Stimulated activated naive B cell treated with anti-CD40 and anti-IgM and Interleukin-4, amounts not matched to agents 10 μg/mL and 1 μg/mL and 100 μg/mL, for 72 hours (primary cell): Measurements from ENCODE around the gene COG2.
"Not testable (repeated sequence)": the region's sequence is repeated elsewhere in the genome, so short reads cannot be mapped to it uniquely, and the experiment has no call there.

ENCODE experiments used
- ATAC-seq, 2 donors: fragments of 150-1000 bp; cut with Tn5 transposase; replicated peaks; 2 replicates each; pipeline ENCODE4 v1.10.0; 2021; ENCODE audit warnings: moderate library complexity in 1 of 2
- DNase-seq: peaks from one replicate; pipeline ENCODE4 v3.0.0; 2021
- H3K27ac Mint-ChIP-seq: one replicate; pipeline ENCODE4 v1.8.0; 2022; ENCODE audit warnings: mild to moderate bottlenecking, mixed read lengths
- H3K27me3 Mint-ChIP-seq, 2 donors: one replicate each; pipeline ENCODE4 v1.8.0; 2022; ENCODE audit warnings: mixed read lengths in 2 of 2
- H3K36me3 Mint-ChIP-seq, 2 donors: one replicate each; pipeline ENCODE4 v1.8.0; 2022; ENCODE audit warnings: mixed read lengths in 2 of 2, mild to moderate bottlenecking in 1 of 2
- H3K4me1 Mint-ChIP-seq, 2 donors: one replicate each; pipeline ENCODE4 v1.8.0; 2022; ENCODE audit warnings: mixed read lengths in 2 of 2, mild to moderate bottlenecking in 1 of 2
- H3K4me3 Mint-ChIP-seq, 2 donors: one replicate each; pipeline ENCODE4 v1.8.0; 2022; ENCODE audit warnings: mild to moderate bottlenecking in 2 of 2, mixed read lengths in 2 of 2, moderate library complexity in 1 of 2
- H3K9me3 Mint-ChIP-seq, 2 donors: one replicate each; pipeline ENCODE4 v1.8.0; 2022; ENCODE audit warnings: mixed read lengths in 2 of 2, mild to moderate bottlenecking in 1 of 2

The COG2 gene

DNA sequence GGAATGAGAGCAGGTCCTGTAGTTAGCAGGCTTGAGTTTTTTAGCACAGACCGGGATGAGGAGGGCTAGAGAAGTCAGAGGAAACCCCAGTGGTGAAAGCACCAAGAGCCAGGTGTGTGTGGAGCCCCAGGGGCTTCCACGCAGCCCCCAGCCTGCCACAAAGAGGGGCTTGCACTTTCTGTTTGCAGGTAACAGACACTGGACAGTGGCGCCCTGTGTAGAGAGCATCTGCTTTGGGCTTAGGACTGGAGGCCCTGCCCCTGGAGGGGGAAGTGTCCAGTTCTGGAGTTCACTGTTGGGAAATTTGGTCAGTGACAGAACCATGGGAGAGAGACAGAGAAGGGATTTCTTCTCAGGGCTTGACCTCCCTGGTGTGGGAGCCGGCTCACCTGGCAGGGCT is 52.2 kb downstream of the COG2 start:
- H3K9me3 Mint-ChIP-seq = no peaks in the 10 kb centered on the region
- no peaks in the 10 kb centered on the region for H3K4me1 Mint-ChIP-seq
- peaks cover 0 to 7% of the 10 kb centered on the region in 2 donors for H3K27me3 Mint-ChIP-seq
- H3K4me3 Mint-ChIP-seq = no peak overlapping the region
- DNase-seq = no peak
- peaks cover 23 to 31% of the 10 kb centered on the region in 2 donors for H3K36me3 Mint-ChIP-seq
- peak overlapping the region; percentile 80 for H3K27ac Mint-ChIP-seq
- no peak for ATAC-seq

DNA sequence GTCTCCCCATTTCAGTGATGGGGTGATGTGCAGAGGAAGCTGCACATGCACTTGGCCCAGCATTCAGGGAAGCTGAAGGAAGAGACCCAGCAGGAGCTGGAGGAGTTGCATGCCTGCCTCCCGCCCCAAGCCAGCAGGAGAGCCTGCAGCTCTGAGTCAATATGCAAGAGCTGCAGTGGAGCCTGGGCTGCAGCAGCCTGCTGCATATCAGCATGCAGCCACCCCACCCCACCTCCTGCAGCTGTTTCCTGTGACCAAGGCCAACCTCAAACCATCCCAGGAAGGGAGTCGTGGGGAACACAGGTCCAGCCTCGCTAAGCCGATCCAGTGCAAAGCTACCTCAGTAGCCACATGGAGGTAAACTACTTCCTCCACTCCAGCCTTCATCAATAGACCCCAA is 52.7 kb downstream of the COG2 start:
- H3K4me3 Mint-ChIP-seq = no peak overlapping the region
- no peak overlapping the region for H3K27ac Mint-ChIP-seq
- H3K9me3 Mint-ChIP-seq = no peaks in the 10 kb centered on the region
- peaks cover 20 to 25% of the 10 kb centered on the region in 2 donors for H3K36me3 Mint-ChIP-seq
- peaks cover 0 to 9% of the 10 kb centered on the region in 2 donors for H3K27me3 Mint-ChIP-seq
- no peaks in the 10 kb centered on the region for H3K4me1 Mint-ChIP-seq
- DNase-seq (no peak), ATAC-seq (no peak)

DNA sequence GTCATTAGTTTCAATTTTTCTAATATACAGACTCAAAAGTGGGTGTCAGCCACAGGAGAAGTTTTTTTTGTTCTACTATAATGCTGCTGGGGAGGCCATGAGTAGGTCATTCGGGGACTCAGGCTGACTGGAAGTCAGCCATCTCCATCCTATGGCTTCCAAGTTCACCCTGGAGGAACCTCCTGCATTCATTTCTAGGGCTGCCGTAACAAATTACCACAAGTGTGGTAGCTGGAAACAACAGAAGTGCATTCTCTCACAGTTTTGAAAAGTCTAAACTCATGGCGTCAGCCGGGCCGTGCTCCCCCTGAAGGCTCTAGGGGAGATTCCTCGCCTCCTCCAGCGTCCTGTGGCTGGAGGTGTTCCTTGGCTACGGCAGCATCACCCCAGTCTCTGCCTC is 53.9 kb downstream of the COG2 start:
- H3K9me3 Mint-ChIP-seq = no peaks in the 10 kb centered on the region
- ATAC-seq (no peak), DNase-seq (no peak)
- no peak overlapping the region for H3K27ac Mint-ChIP-seq
- peaks cover 16 to 20% of the 10 kb centered on the region in 2 donors for H3K36me3 Mint-ChIP-seq
- no peak overlapping the region for H3K4me3 Mint-ChIP-seq
- no peaks in the 10 kb centered on the region for H3K4me1 Mint-ChIP-seq
- H3K27me3 Mint-ChIP-seq = peaks cover 0 to 9% of the 10 kb centered on the region in 2 donors

DNA sequence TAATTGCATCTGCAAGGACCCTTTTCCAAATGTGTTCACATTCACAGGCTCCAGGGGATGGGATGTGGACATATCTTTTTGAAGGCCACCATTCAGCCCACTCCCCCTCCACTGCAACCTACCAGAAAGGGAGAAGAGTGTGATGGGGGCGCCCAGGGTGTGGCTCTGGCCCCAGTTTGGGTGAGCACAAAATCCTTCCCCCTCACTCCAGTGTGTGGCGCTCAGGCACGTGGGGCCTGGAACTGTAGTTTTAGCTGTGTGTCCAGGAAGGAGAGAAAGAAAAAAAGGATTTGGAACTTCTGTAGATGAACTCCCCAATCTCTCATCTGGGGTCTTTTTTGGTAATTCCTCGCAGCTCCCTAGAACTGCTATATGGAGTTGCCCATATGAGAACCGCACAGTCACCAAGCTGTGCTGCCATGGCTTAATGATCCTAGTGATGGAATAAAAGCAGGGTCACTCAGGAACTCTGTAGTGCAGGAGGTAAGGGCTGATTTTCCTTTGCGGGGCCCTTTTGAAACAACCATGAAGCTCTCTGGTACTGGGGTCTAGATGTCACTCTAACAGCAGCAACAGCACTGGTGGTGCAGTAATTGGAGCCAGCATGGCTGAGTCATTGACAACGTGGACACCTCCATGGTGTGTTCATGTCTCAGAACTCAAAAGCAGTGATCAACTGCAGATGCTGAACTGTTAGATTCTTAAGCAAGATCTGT is 54.6 kb downstream of the COG2 start:
- no peak for ATAC-seq
- Mint-ChIP-seq H3K9me3 (no peaks in the 10 kb centered on the region), H3K36me3 (peaks cover 13 to 17% of the 10 kb centered on the region in 2 donors), H3K4me3 (no peak overlapping the region), H3K27me3 (peaks cover 0 to 9% of the 10 kb centered on the region in 2 donors), H3K4me1 (no peaks in the 10 kb centered on the region), H3K27ac (no peak overlapping the region)
- no peak for DNase-seq

DNA sequence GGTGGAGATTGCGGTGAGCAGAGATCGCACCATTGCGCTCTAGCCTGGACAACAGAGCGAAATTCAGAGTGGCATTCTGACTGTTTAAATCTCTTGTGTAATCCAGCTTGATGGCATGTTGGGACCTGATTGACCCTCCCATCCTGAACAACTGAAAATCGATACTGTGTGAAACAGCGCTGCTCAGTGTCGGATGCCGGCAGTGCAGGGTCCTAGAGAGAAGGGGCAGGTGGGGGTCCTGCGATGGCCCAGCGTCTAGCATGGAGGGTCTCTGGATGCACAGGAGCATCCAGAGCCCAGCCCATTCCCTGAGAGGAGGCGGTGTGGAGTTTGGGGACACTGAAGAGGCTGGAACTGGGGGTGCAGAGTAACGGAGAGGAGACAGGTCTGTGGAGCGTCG is 55.8 kb downstream of the COG2 start:
- H3K4me1 Mint-ChIP-seq = no peaks in the 10 kb centered on the region
- H3K9me3 Mint-ChIP-seq = no peaks in the 10 kb centered on the region
- ATAC-seq (no peak), DNase-seq (no peak)
- H3K27ac Mint-ChIP-seq = no peak overlapping the region
- H3K36me3 Mint-ChIP-seq = peaks cover 9 to 11% of the 10 kb centered on the region in 2 donors
- H3K4me3 Mint-ChIP-seq = no peak overlapping the region
- H3K27me3 Mint-ChIP-seq = peaks cover 0 to 9% of the 10 kb centered on the region in 2 donors

DNA sequence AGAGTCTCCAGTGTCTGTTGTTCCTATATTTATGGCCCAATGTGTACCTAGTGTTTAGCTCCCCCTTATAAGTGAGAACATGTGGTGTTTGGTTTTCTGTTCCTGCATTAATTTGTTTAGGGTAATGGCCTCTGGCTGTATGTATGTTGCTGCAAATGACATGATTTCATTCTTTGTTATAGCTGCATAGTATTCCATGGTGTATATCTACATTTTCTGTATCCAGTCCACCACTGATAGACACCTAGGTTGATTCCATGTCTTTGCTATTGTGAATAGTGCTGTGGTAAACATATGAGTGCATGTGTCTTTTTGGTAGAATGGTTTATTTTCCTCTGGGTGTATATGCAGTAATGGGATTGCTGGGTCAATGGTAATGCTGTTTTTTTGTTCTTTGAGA is 56.7 kb downstream of the COG2 start:
- not testable (repeated sequence) for ATAC-seq, H3K27me3 Mint-ChIP-seq, DNase-seq, H3K27ac Mint-ChIP-seq, H3K36me3 Mint-ChIP-seq, H3K4me3 Mint-ChIP-seq, H3K4me1 Mint-ChIP-seq, H3K9me3 Mint-ChIP-seq

DNA sequence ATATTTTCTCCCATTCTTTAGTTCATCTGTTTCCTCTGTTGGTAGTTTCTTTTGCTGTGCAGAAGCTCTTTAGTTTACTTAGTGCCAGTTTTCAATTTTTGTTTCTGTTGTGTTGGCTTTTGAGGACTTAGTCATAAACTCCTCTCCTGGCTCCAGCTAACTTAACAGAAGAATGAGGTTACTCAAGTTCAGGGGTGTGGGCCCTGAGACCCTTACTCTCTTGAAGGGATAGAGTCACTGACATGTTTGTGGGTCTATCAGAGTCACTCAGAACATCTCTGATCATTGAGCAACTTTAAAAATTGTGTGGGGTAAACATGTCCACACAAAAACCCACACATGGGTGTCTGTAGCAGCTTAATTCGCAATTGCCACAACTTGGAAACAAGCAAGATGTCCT is 57.4 kb downstream of the COG2 start:
- Mint-ChIP-seq H3K27me3 (peaks cover 0 to 9% of the 10 kb centered on the region in 2 donors), H3K36me3 (peaks cover 0 to 1% of the 10 kb centered on the region in 2 donors), H3K4me3 (no peak overlapping the region), H3K27ac (no peak overlapping the region), H3K4me1 (no peaks in the 10 kb centered on the region), H3K9me3 (no peaks in the 10 kb centered on the region)
- ATAC-seq (no peak), DNase-seq (no peak)

DNA sequence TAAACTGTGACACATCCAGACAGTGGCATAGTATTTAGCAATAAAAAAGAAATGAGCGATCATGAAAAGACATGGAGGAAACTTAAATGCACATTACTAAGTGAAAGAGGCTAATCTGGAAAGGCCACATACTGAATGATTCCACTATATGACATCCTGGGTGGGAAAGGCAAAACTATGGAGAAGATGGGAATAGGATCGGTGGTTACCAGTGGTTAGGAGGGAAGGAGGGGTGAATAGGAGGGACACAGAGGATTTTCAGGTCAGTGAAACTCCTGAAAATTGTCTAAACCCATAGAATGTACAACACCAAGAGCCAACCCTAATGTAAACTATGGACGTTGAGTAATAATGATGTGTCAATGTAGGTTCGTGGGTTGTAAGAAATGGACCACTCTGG is 57.9 kb downstream of the COG2 start:
- ATAC-seq (no peak), DNase-seq (no peak)
- Mint-ChIP-seq H3K36me3 (no peaks in the 10 kb centered on the region), H3K9me3 (no peaks in the 10 kb centered on the region), H3K4me1 (no peaks in the 10 kb centered on the region), H3K27me3 (peaks cover 0 to 9% of the 10 kb centered on the region in 2 donors), H3K27ac (no peak overlapping the region), H3K4me3 (no peak overlapping the region)

DNA sequence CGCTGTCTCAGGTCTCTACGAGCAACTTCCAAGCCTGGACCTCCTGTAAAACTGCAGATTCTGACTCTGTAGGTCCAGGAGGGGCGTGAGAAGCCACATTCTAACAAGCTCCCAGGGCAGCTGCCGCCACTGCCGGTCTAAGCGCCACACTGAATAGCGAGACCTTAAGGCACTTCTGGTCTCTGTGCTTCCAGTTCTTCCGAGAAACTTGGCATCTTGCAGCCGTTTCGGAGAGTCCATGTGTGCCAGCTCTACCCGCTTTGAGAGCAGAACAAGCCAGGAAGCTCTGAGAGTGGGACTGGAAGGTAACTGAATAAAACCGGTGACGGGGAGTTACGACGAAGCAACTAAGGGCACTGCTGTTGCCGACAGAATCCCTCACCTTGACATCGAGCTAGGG is 59.2 kb downstream of the COG2 start:
- no peak overlapping the region for H3K27ac Mint-ChIP-seq

DNA sequence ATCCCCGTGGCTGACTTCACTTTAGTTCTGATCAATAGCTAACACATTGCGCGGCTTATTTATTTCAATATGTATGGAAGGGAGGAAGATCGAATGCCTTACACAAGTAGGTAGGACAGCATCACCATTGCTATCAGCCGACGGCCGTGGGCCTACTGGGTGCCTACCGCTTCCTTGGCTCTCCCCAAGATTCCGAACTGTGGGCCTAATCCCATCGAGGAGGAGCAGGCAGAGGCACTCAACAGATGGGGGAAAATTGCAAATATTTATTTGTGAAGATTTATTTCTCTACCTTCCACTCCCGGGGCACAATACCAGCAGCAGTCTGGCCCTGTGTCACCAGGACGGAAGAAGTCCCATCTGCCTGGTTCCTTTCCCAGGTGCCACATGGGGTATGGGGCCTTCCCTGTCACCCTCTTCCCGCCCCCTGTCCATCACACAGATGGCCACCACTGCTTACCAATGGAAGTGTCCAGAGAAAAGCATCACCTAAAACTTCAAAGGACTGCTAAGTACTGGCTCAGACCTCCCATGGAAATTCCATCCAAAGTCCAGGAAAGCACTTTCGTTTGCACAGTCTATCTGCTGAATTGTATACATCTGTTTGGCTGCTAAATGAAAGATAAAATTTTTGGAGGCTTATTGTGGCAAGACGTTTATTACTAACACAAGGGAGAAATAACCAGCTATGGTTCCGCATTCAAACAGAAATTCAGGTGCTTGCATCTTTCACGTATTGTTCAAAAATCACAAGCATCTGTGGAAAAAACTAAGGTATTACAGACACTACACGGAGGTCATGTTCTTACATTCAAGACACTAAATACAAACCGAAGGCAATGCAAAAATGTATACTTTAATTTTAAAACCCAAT is 59.9 kb downstream of the COG2 start:
- ATAC-seq (no peak), DNase-seq (no peak)
- Mint-ChIP-seq H3K4me3 (no peak overlapping the region), H3K36me3 (no peaks in the 10 kb centered on the region), H3K27ac (no peak overlapping the region), H3K4me1 (no peaks in the 10 kb centered on the region), H3K9me3 (no peaks in the 10 kb centered on the region), H3K27me3 (peaks cover 0 to 19% of the 10 kb centered on the region in 2 donors)

More for the DNA sequence above, 59.2 kb downstream of the COG2 start:
- no peak overlapping the region for H3K4me3 Mint-ChIP-seq
- ATAC-seq (no peak), DNase-seq (no peak)
- peaks cover 0 to 12% of the 10 kb centered on the region in 2 donors for H3K27me3 Mint-ChIP-seq
- H3K9me3 Mint-ChIP-seq = no peaks in the 10 kb centered on the region
- H3K4me1 Mint-ChIP-seq = no peaks in the 10 kb centered on the region
- no peaks in the 10 kb centered on the region for H3K36me3 Mint-ChIP-seq

DNA sequence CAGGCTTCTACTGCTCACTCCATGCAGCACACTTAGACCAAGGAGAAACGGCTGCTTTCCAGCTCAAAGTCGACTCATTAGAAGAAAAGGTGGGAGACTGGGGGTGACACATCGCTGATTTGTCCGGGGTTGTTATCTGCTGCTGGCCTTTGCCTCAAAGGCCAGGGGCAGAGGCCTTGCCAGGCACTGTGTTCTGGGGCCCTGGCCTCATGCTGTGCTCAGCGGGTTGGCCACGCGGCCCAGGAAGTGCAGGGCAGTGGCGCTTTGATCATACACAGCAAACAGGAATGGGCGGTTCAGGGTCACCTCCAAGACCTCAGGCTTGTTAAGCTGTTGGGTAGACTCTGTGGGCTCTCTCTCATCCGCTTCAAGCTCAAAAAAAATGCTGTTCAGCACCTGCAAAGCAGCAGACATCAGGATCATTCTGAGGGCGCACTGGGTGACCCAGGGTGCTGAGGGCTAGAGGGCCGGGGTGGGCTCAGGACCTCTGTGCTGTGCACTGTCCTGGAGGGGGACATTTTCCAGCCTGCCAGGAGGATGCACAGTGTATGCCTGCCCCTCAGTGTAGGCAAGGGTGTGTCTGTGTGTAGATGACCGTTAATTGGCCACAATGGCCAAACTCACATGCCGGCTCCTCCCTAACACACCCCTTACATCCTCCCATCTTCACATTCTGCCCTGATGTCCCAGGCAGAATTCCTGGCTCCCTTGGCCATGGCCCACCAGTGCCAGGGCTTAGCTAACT is 60.8 kb downstream of the COG2 start:
- DNase-seq (no peak), ATAC-seq (peak in 1 of 2 donors; percentile 14)
- peaks cover 0 to 2% of the 10 kb centered on the region in 2 donors for H3K4me1 Mint-ChIP-seq
- H3K9me3 Mint-ChIP-seq = no peaks in the 10 kb centered on the region
- no peak overlapping the region for H3K27ac Mint-ChIP-seq
- no peaks in the 10 kb centered on the region for H3K36me3 Mint-ChIP-seq
- H3K27me3 Mint-ChIP-seq = peaks cover 4 to 26% of the 10 kb centered on the region in 2 donors
- H3K4me3 Mint-ChIP-seq = no peak overlapping the region

DNA sequence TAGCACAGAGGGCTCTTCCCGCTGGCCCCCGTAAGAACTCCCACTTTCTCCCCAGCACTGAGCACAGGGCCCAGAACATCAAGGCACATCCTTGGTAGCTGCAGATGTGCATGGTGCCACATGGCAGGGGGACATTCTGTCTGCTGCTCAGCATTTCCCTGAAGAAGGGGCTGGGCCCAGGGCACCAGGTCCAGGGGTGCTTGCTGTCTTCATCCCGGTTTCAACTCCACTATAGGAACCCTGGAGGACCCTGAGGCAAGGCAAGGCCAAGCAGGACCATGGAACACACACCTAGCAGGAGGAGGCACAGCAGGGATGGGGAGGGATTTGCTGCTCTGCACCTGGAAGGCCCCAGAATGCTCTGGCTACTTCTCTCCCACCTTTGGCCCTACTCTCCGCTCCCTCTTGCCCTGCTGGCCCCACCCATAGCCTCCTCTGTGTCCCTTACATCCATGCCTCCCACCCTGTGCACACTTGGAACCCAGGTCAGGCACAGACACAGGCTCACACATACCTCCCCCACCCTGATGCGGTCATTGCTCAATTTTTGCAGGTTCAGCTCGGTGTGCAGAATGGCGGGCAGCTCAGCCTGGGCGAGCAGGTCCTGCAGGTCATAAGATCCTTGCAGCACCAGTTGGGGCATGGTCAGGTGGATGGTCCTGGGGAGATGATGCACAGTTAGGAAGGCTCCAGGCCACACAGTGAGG is 61.6 kb downstream of the COG2 start:
- Mint-ChIP-seq H3K4me3 (no peak overlapping the region), H3K36me3 (no peaks in the 10 kb centered on the region), H3K4me1 (peaks cover 0 to 4% of the 10 kb centered on the region in 2 donors), H3K9me3 (no peaks in the 10 kb centered on the region), H3K27ac (no peak overlapping the region), H3K27me3 (peaks cover 11 to 27% of the 10 kb centered on the region in 2 donors)
- ATAC-seq (no peak), DNase-seq (no peak)

DNA sequence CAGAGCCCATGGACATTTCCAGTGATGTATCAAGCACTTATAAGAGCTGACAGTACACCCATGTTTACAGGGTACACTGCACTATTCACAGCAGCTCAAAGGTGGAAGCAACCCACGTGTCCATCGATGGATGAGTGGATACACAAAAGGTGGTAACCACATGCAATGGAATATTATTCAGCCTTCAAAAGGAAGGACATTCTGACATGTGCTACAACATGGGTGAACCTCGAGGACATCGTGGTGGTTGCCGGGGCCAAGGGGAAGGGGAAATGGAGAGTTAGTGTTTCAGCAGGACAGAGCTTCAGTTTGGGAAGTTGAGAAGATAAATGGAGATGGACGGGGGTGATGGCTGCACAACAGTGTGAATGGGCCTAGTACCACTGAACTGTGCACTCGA is 62.5 kb downstream of the COG2 start:
- no peaks in the 10 kb centered on the region for H3K9me3 Mint-ChIP-seq
- no peak overlapping the region for H3K4me3 Mint-ChIP-seq
- H3K36me3 Mint-ChIP-seq = no peaks in the 10 kb centered on the region
- peaks cover 0 to 4% of the 10 kb centered on the region in 2 donors for H3K4me1 Mint-ChIP-seq
- no peak overlapping the region for H3K27ac Mint-ChIP-seq
- ATAC-seq (no peak), DNase-seq (no peak)
- peaks cover 14 to 23% of the 10 kb centered on the region in 2 donors for H3K27me3 Mint-ChIP-seq
